A673 (cell line): ENCODE data around the gene CCDC154.

Experiments
- EZH2 ChIP-seq: fragments of 200-600 bp; sonication (generic); IDR thresholded peaks from 2 replicates; pipeline ENCODE4 v1.6.1; 2017; ENCODE audit warnings: borderline replicate concordance, low read depth, mild to moderate bottlenecking, mixed read lengths, antibody characterized with exemption, low read length; ENCODE audit not compliant: poor library complexity, severe bottlenecking
- TF ChIP-seq, protein P1 (sequence below): fragments of 300-800, 200-600 bp; sonication (generic); conservative IDR thresholded peaks from 2 replicates; pipeline ENCODE4 v1.5.1; 2017; ENCODE audit warnings: low read depth, mild to moderate bottlenecking, antibody characterized with exemption, low read length, moderate library complexity, mixed read lengths

- TF ChIP-seq EZH2 = no peak
- TF ChIP-seq, protein P1, sequence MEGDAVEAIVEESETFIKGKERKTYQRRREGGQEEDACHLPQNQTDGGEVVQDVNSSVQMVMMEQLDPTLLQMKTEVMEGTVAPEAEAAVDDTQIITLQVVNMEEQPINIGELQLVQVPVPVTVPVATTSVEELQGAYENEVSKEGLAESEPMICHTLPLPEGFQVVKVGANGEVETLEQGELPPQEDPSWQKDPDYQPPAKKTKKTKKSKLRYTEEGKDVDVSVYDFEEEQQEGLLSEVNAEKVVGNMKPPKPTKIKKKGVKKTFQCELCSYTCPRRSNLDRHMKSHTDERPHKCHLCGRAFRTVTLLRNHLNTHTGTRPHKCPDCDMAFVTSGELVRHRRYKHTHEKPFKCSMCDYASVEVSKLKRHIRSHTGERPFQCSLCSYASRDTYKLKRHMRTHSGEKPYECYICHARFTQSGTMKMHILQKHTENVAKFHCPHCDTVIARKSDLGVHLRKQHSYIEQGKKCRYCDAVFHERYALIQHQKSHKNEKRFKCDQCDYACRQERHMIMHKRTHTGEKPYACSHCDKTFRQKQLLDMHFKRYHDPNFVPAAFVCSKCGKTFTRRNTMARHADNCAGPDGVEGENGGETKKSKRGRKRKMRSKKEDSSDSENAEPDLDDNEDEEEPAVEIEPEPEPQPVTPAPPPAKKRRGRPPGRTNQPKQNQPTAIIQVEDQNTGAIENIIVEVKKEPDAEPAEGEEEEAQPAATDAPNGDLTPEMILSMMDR = no peak
Measured at GRCh38 chr16:1398351-1398750, 46.0 kb downstream of the CCDC154 start.
